Motor neuron (in vitro differentiated cells): Measurements from ENCODE around the gene COA5. TPM values are rescaled to one million over a fixed set of nuclear protein-coding genes. Genes with fewer than 3 reads are reported as not detected.
A peak's percentile ranks its signal among the peaks of the same experiment; 100 is the strongest.

Experiments used
- ATAC-seq, 8 experiments: fragments of 200-7000 bp; cut with Tn5 transposase; replicated peaks in 6 of 8; 2 replicates each; pipeline ENCODE4 v1.8.0; 2021; ENCODE audit warnings: mild to moderate bottlenecking in 8 of 8, moderate library complexity in 8 of 8
- H3K27ac ChIP-seq, 2 donors: fragments of 250-450 bp; sonication (Bioruptor Pico); 2 replicates each; pipeline ENCODE4 v1.9.0; 2021; ENCODE audit warnings: antibody characterized with exemption in 2 of 2, mild to moderate bottlenecking in 2 of 2, moderate library complexity in 1 of 2
- H3K4me1 ChIP-seq, 2 donors: fragments of 250-450 bp; sonication (Bioruptor Pico); replicated peaks in 1 of 2; 2 replicates each; pipeline ENCODE4 v1.6.1; 2021; ENCODE audit warnings: antibody characterized with exemption in 2 of 2, mild to moderate bottlenecking in 2 of 2, moderate library complexity in 1 of 2
- H3K4me3 ChIP-seq, 5 donors: fragments of 250-450 bp; sonication (Bioruptor Pico); 2 replicates each; pipeline ENCODE4 v1.9.0; 2021; ENCODE audit warnings: antibody characterized with exemption in 5 of 5, mild to moderate bottlenecking in 5 of 5, moderate library complexity in 4 of 5
- WGBS, 10 experiments: fragments of 450-650 bp; shearing (Covaris generic); methylation state at CpG; one replicate each; pipeline ENCODE4 v1.0.0; 2022; 5-methylcytosine and 5-hydroxymethylcytosine counted together
- in situ Hi-C, 9 experiments: fragments of 400-800 bp; cut with MboI; loops; one replicate each; pipeline ENCODE4 v1.15.0; 2021; ENCODE audit warnings: low sequenced_read_pairs in 9 of 9, low pct_unique_long_range_greater_than_20kb in 2 of 9; ENCODE audit not compliant: unreplicated experiment in 9 of 9
- total RNA-seq, 8 experiments: library from RNA; unstranded; fragments of 300-600 nt; gene quantifications; 2 replicates each; pipeline versions ENCODE4 v1.2.3 to v1.2.4, GENCODE V29; 2022

COA5 gene
- total RNA-seq, 8 experiments from 2014 or later, result 31.4 to 68.5 (median 38.4) TPM

DNA sequence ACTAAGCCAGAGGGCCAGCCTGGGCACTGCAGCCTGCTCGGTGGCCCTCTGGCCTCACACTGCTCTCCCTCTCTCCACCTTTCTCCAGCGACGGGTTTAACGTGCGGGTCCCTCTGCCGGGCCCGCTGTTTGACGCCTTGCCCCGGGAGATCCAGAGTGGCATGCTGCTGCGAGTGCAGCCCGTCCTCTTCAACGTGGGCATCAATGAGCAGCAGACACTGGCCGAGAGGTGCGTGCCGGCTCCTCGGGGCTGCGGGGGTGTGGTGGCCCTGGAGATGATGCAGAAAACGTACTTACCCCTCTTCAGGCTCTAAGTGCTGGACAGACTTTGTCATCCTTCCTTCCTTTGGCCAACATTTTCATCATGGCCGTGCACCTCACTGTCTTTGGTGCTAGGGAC, 42.4 kb downstream of the COA5 start:
- Histone ChIP-seq H3K27ac (no peak overlapping the region), H3K4me1 (no peaks in the 10 kb centered on the region), H3K4me3 (no peak overlapping the region)
- in situ Hi-C loops, result no loop called here
- no peak for ATAC-seq
- WGBS, 10 experiments, result 93 to 100% (median 97%) methylated on average over 1 to 18 of the region's 19 CpGs; no CpG with 5 or more reads in 5 of the 10 experiments

- WGBS, 10 experiments, result 54 to 100% (median 94%) methylated on average over 2 to 5 of the region's 9 CpGs
- H3K4me3 ChIP-seq, result no peak overlapping the region
- in situ Hi-C loops, result no loop called here
- H3K4me1 ChIP-seq, result no peaks in the 10 kb centered on the region
- peak in 1 of 8 experiments; percentile 85 for ATAC-seq
- no peak overlapping the region for H3K27ac ChIP-seq
Observed at GRCh38 chr2:98565286-98565860, 42.9 kb downstream of the COA5 start.

DNA sequence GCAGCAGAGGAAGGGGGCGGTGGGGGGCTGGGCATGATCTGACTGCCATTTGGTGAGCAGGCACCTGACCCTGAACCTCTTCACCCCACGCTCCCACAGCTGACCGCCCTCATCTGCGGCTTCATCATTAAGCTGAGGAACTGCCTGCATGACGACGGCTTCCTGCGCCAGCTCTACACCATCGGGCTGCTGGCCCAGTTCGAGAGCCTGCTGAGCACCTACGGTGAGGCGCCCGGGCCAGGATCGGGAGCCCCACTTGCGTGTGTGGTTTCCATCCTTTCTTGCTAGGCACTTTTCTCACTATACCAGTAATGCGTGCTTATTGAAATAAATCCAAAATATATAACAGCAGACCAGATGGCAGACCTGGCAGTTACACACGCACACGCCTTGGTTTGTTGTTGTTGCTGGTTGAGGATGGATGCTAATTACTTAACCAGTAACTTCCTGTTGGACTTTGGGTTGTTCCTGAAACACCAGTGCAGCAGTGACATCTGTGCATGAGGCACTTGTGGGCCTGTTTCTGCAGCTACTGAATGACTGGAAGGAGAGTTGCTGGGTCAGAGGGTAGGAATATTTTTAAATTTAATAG, 43.7 kb downstream of the COA5 start:
- in situ Hi-C loops, result no loop called here
- Histone ChIP-seq H3K4me1 (no peaks in the 10 kb centered on the region), H3K4me3 (no peak overlapping the region), H3K27ac (no peak overlapping the region)
- ATAC-seq, result peak in 1 of 8 experiments; percentile 18
- 50 to 100% (median 90%) methylated on average over 1 to 10 of the region's 17 CpGs; no CpG with 5 or more reads in 1 of the 10 experiments for WGBS, 10 experiments

- no peak for ATAC-seq
- Histone ChIP-seq H3K27ac (no peak overlapping the region), H3K4me1 (no peaks in the 10 kb centered on the region), H3K4me3 (no peak overlapping the region)
- WGBS, 10 experiments, result 94 to 100% (median 99%) methylated on average over 1 to 10 of the region's 13 CpGs; no CpG with 5 or more reads in 6 of the 10 experiments
- in situ Hi-C loops, result no loop called here
Observed at GRCh38 chr2:98563394-98563793, 44.9 kb downstream of the COA5 start.

DNA sequence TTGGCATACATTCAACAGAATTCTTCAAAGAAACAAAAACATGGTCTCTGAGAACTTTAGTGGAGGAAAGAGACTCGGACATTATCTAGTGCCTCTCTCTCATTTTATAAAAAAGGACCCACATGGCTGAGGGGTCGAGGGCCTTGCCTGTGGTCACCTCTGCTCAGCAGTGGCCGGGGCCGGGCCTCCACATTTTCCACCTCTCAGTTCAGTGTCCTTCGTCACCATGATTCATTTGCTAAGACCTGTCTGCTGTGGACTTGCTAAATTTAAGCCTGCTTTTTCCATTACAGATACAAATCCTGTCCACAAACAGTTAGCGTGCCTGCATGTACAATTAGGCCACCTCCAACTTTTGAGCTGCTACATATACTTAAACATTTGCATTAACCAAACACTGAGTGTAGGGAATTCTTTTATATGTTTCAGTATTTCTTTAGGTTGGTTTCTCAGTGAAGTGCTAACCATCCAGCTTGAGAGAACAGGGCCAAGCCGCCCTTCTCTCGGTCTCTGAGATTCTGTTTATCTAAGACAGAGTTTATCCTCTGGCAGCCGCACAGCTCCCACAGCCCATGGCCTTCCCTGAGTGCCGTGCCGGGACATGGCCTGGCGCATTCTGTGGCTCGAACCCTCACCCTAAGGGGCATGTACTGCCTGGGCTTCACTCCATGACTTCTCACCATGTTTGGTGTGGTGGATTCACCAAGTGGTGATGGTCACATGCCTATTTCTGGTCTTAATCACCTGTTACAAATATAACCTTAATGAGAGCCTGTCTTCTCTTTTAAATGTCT, 46.2 kb downstream of the COA5 start:
- H3K27ac ChIP-seq, result no peak overlapping the region
- in situ Hi-C loops, result no loop called here
- H3K4me3 ChIP-seq, result no peak overlapping the region
- WGBS, 10 experiments, result 90 to 100% (median 93%) methylated on average over 2 to 10 of the region's 13 CpGs
- no peaks in the 10 kb centered on the region for H3K4me1 ChIP-seq
- no peak for ATAC-seq

DNA sequence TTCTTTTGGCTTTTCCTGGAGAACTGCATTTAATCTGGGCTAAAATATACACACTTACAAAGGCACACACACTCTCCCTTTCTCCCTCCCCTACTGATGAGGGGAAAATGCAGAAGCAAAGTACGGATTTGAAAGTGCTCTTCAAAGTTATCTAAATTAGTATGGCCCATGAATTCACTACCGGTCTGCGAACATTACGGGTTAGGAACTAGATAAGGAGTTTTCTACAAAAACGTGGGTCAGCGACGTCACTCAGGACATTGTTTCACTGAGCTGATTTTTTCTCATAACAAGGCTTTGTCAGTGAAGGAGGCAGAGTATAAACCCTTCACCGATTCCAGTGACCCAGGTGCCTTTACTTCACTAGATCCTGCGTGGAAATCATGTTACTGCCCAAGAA, 47.3 kb downstream of the COA5 start:
- Histone ChIP-seq H3K27ac (no peak overlapping the region), H3K4me3 (no peak overlapping the region), H3K4me1 (no peaks in the 10 kb centered on the region)
- WGBS, 10 experiments, result 93 to 100% (median 97%) methylated on average over 2 to 9 of the region's 9 CpGs; no CpG with 5 or more reads in 3 of the 10 experiments
- no peak for ATAC-seq
- in situ Hi-C loops, result no loop called here

DNA sequence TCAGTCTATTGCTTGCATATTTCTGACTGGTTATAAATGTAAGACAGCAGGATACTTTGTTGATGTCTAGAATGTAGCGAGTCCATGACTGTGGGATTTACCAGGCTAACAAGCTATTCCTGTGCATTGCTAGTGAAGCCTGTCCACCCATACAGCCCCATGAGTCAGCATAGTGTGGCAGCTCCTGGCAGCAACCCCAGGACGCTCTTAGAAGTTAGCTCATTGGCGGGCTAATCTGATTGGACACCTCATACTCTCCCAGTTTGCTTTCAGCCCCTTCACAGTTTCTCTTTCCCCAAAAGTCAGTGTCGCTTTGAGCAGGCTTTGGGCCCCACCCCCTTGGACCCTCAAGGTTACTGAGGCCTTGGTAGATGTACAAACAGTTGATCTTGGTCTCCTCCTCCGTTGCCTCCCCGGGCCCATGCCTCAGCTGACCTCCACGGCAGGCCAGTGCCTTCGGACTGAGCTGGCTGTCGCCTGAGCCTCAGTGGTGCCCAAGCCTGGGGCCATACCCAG, 48.0 kb downstream of the COA5 start:
- Histone ChIP-seq H3K27ac (no peak overlapping the region), H3K4me3 (no peak overlapping the region), H3K4me1 (no peaks in the 10 kb centered on the region)
- peak in 2 of 8 experiments; percentile 83 to 91 for ATAC-seq
- in situ Hi-C loops, result no loop called here
- 0 to 100% (median 100%) methylated on average over 1 to 6 of the region's 9 CpGs; no CpG with 5 or more reads in 2 of the 10 experiments for WGBS, 10 experiments

GRCh38 chr2:98559581-98559980, 48.7 kb downstream of the COA5 start:
- WGBS, 10 experiments, result 77 to 92% (median 90%) methylated on average over 2 to 3 of the region's 3 CpGs; no CpG with 5 or more reads in 5 of the 10 experiments
- Histone ChIP-seq H3K27ac (no peak overlapping the region), H3K4me3 (no peak overlapping the region), H3K4me1 (no peaks in the 10 kb centered on the region)
- no peak for ATAC-seq
- in situ Hi-C loops, result no loop called here

- no peak overlapping the region for H3K4me3 ChIP-seq
- H3K4me1 ChIP-seq, result no peaks in the 10 kb centered on the region
- in situ Hi-C loops, result no loop called here
- WGBS, 10 experiments, result 83 to 100% (median 95%) methylated on average over 1 to 14 of the region's 16 CpGs
- H3K27ac ChIP-seq, result no peak overlapping the region
- ATAC-seq, result peak in 1 of 8 experiments; percentile 35
Observed at GRCh38 chr2:98558852-98559530, 49.3 kb downstream of the COA5 start.

DNA sequence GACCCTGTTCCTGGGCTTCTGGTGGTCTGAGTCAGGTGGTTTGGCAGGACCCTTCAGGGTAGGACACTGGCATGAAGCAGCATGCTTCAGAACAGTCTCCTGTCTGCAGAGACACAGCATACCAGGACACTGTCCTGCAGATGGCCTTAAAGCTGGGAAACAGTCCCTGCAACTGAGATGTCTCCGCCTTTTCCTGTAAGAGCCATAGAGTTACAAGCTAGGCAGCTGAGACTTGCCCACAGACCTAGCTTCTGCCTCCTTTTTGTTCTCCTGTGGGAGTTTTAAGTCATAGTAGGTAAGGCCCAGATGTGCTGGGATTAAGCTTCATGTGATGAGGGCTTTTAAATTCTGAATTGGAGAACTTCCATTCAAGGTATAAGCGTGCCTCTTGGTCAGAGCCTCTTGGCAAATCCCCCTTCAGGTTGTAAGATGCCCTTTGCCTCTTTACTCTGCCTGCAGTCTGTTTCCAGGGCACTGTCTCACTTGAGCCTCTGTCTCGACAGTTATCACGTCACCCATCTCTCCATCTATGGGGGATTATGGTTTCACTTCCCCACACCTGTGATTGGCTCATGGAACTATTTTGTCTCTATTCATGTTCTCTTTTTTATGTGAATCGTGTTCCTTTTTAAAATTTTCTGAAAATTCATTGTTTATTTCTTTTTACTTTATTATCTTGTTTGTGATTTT, 51.8 kb downstream of the COA5 start:
- ATAC-seq, result peak in 3 of 8 experiments; percentile 38 to 59 (median 49)
- Histone ChIP-seq H3K27ac (no peak overlapping the region), H3K4me3 (no peak overlapping the region), H3K4me1 (no peaks in the 10 kb centered on the region)
- 88 to 100% (median 96%) methylated on average over 1 to 4 of the region's 5 CpGs; no CpG with 5 or more reads in 1 of the 10 experiments for WGBS, 10 experiments
- in situ Hi-C loops, result no loop called here

- in situ Hi-C loops, result no loop called here
- Histone ChIP-seq H3K4me3 (no peak overlapping the region), H3K4me1 (no peaks in the 10 kb centered on the region), H3K27ac (no peak overlapping the region)
- 82 to 100% (median 95%) methylated on average over 1 to 6 of the region's 8 CpGs; no CpG with 5 or more reads in 6 of the 10 experiments for WGBS, 10 experiments
- ATAC-seq, result no peak
Observed at GRCh38 chr2:98555696-98556095, 52.6 kb downstream of the COA5 start.

DNA sequence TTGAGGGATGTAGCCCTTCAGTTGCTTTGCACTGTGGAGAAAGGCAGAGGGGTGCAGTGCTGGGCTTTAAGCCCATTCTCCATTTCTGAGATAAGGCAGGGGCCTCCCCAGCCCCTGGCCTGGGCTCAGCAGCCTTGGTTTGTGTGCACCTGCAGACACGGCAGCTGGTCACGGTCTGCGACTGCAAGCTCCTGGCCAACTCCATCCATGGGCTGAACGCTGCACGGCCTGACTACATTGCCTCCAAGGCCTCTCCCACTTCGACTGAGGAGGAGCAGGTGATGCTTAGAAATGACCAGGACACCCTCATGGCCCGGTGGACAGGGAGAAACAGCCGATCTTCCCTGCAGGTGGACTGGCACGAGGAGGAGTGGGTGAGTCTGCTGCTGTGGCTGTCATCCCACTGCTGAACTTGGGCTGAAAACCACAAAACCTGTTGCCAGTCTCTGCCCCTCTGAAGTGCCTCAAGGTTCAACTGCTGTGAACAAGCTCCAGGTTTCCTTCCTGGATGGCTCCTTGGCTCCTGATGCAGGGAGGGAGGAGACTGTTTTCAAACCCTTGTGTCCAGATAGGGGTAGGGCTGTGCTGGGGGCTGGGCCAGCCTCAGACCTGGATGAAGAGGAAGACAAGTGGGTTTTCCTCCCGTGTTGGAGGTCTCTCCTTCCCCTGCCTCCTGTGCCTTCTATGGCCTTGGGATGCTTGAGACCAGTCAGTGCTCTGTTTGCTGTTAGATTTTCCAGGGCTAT, 54.0 kb downstream of the COA5 start:
- no peak for ATAC-seq
- in situ Hi-C loops, result no loop called here
- Histone ChIP-seq H3K4me1 (no peaks in the 10 kb centered on the region), H3K4me3 (no peak overlapping the region), H3K27ac (no peak overlapping the region)
- WGBS, 10 experiments, result 77 to 78% (median 77%) methylated on average over 3 of the region's 10 CpGs; no CpG with 5 or more reads in 7 of the 10 experiments
